Effector CD8-positive, alpha-beta T cell (primary cell): Measurements from ENCODE around the gene OR1S1.
"Not testable (repeated sequence)": the region's sequence is repeated elsewhere in the genome, so short reads cannot be mapped to it uniquely, and the experiment has no call there.

Source experiments
- DNase-seq: peaks from one replicate; lab custom pipeline; 2025; lab: John Stamatoyannopoulos, UW
- total RNA-seq, 4 experiments: gene quantifications; one replicate each; lab custom pipeline; 2026; lab: John Stamatoyannopoulos, UW

The OR1S1 gene
- 0 reads per million in 4 experiments for total RNA-seq

DNA sequence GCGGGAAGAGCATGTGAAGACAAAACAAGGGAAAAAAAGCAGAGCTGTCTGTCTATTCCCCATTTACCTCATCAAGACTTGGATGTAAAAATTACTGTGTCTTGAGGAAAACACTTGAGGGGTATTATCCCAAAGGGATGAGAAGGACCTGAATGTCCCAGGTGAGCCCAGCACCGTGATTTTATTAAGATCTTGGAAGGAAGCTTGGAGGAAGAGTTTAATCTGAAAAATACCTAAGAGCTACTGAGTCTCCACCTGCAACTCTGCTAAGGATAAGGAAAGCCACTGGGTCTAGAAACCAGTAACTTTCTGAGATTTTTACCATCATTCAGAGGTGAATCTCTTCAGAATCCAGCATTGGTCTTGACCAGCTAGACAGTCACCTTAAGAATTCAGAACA, at the start of gene OR1S1:
OR1S1 (plus strand) TSS at position 301 of the 400 bp plus-strand sequence.
- not testable (repeated sequence) for DNase-seq

- DNase-seq = no peak
Measured at GRCh38 chr11:58164389-58164788, 48.1 kb upstream of the OR1S1 start.

DNA sequence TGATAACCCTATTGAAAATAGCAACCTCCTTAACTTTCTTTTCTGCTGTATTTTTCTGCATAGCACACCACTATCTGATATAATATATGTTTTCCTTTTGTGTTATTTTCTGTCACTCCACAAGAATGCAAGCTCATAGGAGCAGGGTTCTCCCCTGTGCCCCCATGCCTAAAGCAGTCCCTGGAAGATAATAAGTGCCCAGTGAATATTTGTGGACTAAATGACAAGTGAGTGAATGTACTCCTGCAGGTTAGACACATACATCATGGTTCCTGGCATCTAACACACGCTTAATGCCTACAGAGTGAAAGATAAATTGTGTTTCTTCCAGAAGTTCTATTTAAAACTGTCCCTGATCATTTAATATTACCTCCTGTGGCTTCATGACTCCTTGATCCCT, 47.5 kb upstream of the OR1S1 start:
- DNase-seq = no peak

DNA sequence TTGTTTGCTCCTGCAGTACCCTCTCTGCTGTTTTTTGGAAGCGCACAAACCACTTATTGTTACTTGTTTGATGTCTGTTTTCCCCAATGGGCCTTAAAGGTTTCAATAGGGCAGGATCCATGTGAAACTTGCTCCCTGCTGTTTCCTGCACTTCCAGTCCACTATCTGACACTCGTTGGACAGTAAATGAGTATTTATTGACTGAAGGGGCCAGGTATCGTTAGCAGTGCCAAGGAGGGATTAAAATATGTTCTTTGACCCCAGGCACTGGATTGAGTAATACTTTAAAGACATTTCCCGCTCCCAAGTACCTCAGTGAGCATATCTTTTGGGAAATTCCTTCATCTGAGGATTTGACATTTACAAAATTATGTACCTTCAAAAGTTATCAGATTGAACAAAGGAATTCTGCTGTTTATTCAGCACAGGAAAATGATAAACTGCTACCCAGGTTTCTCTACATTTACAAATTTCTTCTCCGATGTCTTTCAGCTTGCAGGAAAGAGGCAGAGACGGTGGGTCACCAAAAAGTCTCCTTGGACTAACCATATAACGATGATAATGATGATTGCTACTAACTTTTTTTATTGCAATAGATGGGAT, 46.9 kb upstream of the OR1S1 start:
- DNase-seq = no peak

DNA sequence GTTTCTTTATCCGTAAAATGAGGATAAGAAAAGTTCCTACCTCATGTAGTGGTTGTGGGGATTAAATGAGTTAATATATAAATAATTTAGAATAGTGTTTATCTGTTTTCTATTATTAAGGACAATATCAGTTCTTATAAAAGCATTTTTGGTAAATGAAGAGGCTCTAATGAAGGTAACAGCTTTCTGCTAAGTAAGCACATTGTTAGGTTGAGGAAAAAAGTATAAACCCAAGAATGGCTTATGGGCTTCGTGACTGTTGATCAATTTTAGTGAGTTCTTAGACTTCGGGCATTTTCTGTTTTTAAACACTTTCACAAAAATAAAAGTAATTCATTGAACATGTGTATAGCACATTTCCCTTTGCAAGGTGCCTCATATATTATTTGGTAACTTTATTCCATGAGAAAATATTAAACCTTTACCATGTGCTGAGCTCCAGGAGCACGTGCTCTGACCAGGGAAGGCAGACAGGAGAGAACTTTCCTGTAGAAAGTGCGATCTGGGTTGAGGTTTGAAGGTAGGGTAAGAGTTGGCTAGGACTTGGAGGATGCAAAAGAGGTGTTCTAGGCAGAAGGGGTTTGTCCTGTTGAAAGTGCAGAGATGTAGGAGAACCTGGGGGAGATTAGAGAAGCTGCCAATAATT, 35.0 kb upstream of the OR1S1 start:
- DNase-seq = no peak

GRCh38 chr11:58178444-58178843, 34.1 kb upstream of the OR1S1 start:
- DNase-seq = no peak

DNA sequence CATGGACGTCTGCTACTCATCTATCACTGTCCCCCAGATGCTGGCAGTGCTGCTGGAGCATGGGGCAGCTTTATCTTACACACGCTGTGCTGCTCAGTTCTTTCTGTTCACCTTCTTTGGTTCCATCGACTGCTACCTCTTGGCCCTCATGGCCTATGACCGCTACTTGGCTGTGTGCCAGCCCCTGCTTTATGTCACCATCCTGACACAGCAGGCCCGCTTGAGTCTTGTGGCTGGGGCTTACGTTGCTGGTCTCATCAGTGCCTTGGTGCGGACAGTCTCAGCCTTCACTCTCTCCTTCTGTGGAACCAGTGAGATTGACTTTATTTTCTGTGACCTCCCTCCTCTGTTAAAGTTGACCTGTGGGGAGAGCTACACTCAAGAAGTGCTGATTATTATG, 32.9 kb upstream of the OR1S1 start:
- no peak for DNase-seq

- DNase-seq = no peak
Measured at GRCh38 chr11:58186938-58187337, 25.6 kb upstream of the OR1S1 start.

- no peak for DNase-seq
Measured at GRCh38 chr11:58188770-58189169, 23.8 kb upstream of the OR1S1 start, which contains the start of gene OR9Q2. TSS of gene OR9Q2 (plus strand) at chr11:58189070. CDS start at chr11:58190491, 1,421 bp downstream.

DNA sequence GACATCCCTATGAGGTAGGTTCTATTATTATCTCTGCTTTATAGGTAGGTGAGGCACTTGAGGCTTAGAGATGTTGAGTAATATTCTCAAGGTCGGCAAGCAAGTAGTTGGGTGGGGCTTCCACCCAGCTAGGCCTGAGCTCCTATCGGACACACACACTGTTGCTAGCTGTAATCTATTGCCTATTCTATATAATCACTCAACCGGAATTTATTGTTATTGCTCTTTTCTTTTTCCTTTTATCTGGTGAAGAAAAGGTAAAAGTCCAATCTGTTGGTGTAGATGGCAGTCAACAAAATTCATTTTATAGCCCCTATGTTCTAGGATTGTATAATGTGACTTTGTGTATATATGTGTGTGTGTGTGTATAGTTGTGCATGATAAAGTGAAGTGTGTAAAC, 20.3 kb upstream of the OR1S1 start:
- DNase-seq = no peak

DNA sequence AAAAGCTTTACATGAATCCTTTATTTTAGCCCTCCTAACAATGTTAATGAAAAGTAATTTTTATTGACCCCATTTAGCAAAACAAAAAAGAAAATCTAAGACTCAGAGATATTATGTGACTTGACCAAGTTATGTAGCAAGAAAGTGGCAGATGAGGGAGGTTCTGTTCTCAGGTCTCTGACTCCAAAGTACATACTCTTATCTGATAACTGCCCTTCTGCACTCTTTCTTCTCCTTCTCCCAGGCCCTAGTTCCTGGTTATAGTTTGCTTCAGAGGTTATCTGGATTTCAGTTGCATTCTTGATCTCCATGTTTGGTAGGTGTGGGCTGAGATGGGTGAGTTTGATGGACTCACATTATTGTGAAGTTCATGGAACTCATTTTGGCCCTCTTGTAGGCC, 19.1 kb upstream of the OR1S1 start:
- DNase-seq = no peak

DNA sequence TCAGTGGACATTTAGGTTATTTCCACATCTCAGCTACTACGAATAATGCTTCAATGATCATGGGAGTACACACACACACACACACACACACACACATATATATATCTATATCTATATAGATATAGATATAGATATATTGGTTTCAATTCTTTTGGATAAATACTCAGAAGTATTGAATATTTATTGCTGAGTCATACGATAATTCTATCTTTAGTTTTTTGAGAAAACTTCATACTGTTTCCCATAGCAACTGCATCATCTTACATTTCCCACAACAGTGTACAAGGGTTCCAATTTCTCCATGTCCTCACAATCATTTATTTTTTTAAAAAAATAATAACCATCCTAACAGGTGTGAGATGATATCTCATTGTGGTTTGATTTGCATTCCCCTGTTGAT, 16.6 kb upstream of the OR1S1 start:
- no peak for DNase-seq

DNA sequence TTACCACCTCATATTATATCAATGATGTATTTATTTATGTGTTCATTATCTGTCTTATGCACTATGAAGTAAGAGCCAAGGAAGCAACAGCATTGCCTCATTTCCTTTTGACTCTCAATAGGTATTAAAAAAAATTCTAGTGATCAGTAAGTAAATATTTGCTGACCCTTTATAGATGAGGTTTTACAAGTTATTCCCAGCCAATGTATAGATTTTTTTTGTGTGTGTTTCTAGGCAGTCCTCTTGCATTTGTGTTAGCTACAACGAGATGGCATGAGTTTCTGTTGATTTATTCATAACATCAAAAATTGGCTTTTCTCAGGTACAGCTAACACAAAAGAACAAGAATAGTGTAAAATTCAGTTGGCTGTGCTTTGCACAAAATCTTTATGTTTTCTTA, 13.2 kb upstream of the OR1S1 start:
- no peak for DNase-seq

- no peak for DNase-seq
Measured at GRCh38 chr11:58204042-58204441, 8.5 kb upstream of the OR1S1 start, which contains the start of gene OR1S2. TSS of gene OR1S2 (minus strand) at chr11:58204142. CDS start at chr11:58204142, 0 bp downstream.

DNA sequence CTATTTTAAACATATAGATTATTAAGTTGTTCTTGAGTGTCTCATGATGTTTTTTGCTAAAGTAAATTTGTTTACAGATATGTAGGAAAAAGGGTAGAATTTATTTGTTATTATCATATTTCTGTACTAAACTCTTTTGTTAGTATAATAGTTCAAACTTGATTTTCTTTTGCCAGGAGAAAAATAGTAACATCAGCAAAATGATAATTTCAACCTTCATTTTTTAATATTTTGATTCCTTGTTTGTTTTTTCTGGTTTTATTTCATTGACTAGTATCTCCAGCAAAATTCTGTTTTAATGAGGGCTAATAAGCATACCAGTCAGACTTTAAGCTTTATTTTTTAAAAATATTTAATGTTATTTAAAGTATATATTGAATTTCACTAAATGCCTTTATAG, 4.0 kb downstream of the OR1S1 start:
- DNase-seq = no peak

DNA sequence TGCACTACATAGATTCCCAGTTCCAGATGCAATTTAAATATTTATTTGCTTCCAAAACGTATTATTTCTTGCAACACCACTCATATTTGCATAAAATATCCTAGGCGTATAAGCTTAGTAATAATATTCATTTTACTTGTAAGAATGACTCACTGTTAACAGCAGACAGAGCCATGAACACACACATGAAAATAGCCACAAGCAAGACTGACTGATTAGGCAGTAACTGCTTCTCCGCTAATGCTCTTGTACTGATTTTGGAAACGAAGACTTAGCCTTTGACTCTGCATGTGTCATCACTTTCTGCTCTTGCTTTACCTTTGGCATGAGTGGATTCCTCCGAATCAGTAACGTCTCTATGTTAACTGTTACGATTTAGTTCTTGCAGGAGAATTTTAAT, 10.2 kb downstream of the OR1S1 start:
- DNase-seq = no peak

DNA sequence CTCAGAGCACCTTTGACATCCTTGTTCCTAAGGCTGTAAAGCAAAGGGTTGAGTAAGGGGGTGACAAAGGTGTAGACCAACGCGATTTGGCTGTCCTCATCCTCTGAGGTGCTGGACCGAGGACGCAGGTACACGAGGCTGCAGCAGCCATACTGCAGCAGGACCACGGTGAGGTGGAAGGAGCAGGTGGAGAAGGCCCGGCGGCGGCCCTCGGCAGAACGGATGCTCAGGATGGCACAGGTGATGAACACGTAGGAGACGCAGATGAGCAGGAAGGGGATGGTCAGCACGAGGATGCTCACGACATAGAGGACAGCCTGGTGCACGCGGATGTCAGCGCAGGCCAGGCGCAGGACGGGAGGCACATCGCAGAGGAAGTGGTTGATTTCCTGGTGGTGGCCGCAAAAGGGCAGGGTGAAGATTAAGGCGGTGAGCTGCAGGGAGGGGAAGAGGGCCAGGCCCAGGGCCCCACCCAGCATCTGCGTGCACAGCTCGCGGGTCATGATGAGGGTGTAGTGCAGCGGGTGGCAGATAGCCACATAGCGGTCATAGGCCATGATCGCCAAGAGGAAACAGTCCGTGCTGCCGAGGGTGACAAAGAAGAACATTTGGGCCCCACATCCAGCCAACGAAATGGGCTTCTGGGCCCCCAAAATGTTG, 15.6 kb downstream of the OR1S1 start:
- DNase-seq = no peak

- DNase-seq = no peak
Measured at GRCh38 chr11:58243954-58244353, 31.4 kb downstream of the OR1S1 start.

GRCh38 chr11:58254936-58255335, 42.4 kb downstream of the OR1S1 start:
- no peak for DNase-seq

DNA sequence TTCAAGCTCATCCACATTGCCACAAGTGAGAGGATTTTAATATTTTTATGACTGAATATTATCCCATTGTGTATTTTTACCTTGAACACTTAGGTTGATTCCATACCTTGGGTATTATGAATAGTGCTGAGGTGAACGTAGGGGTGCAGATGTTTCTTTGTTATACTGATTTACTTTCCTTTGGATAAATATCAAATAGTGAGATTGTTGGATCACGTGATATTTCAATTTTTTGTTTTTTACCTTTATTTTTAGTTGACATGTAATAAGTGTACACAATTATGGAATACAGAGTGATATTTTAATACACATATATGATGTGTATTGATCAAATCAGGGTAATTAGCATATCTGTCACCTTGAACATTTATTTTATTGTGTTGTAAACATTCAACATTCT, 47.5 kb downstream of the OR1S1 start:
- no peak for DNase-seq
